HepG2 (cell line): ENCODE data around the gene BLOC1S4. TPM values are rescaled to one million over a fixed set of nuclear protein-coding genes. Genes with fewer than 3 reads are reported as not detected.

Experiments
- ARNTL ChIP-seq: sonication (generic); formaldehyde crosslinking; IDR thresholded peaks from 2 replicates; pipeline ENCODE4 v1.4.0; 2020; ENCODE audit warnings: mild to moderate bottlenecking, missing genetic modification reagents
- CREB1 ChIP-seq, 2 experiments: fragments of 450-650 bp in 1 of 2; IDR thresholded peaks; 2 replicates each; pipeline ENCODE4 v1.6.1; 2016 to 2017; ENCODE audit warnings: control low read depth in 1 of 2, mild to moderate bottlenecking in 1 of 2, missing compliant biosample characterization in 1 of 2, missing genetic modification characterization in 1 of 2
- CREB3 ChIP-seq: sonication (generic); formaldehyde crosslinking; IDR thresholded peaks from 2 replicates; pipeline ENCODE4 v1.5.0; 2020; ENCODE audit warnings: missing genetic modification reagents
- DNMT1 ChIP-seq: sonication (generic); formaldehyde crosslinking; IDR thresholded peaks from 2 replicates; pipeline ENCODE4 v1.5.1; 2020; ENCODE audit warnings: mild to moderate bottlenecking, missing genetic modification reagents
- DZIP1 ChIP-seq: sonication (generic); formaldehyde crosslinking; IDR thresholded peaks from 2 replicates; pipeline ENCODE4 v1.5.0; 2020; ENCODE audit warnings: mild to moderate bottlenecking, missing genetic modification reagents
- ELF3 ChIP-seq: IDR thresholded peaks from 2 replicates; pipeline ENCODE4 v1.6.1; 2016; ENCODE audit warnings: missing genetic modification reagents, missing compliant biosample characterization
- GATAD2A ChIP-seq: IDR thresholded peaks from 2 replicates; pipeline ENCODE4 v1.6.1; 2016
- KMT2B ChIP-seq: IDR thresholded peaks from 2 replicates; pipeline ENCODE4 v1.6.1; 2016; ENCODE audit warnings: missing genetic modification reagents, missing compliant biosample characterization
- NFYC ChIP-seq: IDR thresholded peaks from 2 replicates; pipeline ENCODE4 v1.6.1; 2016; ENCODE audit warnings: missing genetic modification reagents, missing compliant biosample characterization
- PAWR ChIP-seq: sonication (generic); formaldehyde crosslinking; IDR thresholded peaks from 2 replicates; pipeline ENCODE4 v1.4.0; 2020; ENCODE audit warnings: missing genetic modification reagents, mild to moderate bottlenecking, borderline replicate concordance
- PAX8 ChIP-seq: sonication (generic); formaldehyde crosslinking; IDR thresholded peaks from 2 replicates; pipeline ENCODE4 v1.8.0; 2022; ENCODE audit warnings: mild to moderate bottlenecking, missing genetic modification reagents, borderline replicate concordance
- RFX3 ChIP-seq: IDR thresholded peaks from 2 replicates; pipeline ENCODE4 v1.6.1; 2016; ENCODE audit warnings: missing biosample characterization, missing genetic modification reagents
- SIN3B ChIP-seq: fragments of 150-350 bp; IDR thresholded peaks from 2 replicates; pipeline ENCODE4 v1.6.1; 2014; ENCODE audit warnings: low read length
- SNAPC5 ChIP-seq: sonication (generic); formaldehyde crosslinking; IDR thresholded peaks from 2 replicates; pipeline ENCODE4 v1.8.1; 2023; ENCODE audit warnings: mild to moderate bottlenecking, missing genetic modification reagents, borderline replicate concordance
- SOX6 ChIP-seq, 2 experiments: fragments of 450-650 bp in 1 of 2; sonication (generic) in 1 of 2; formaldehyde crosslinking in 1 of 2; IDR thresholded peaks; 2 replicates each; pipeline versions ENCODE4 v1.4.0 to v1.6.1; 2017 to 2020; ENCODE audit warnings: antibody characterized with exemption in 1 of 2, mild to moderate bottlenecking in 1 of 2, missing genetic modification reagents in 1 of 2
- STAT5B ChIP-seq: sonication (generic); formaldehyde crosslinking; IDR thresholded peaks from 2 replicates; pipeline ENCODE4 v1.4.0; 2020; ENCODE audit warnings: missing genetic modification reagents
- ZBTB8A ChIP-seq: sonication (generic); formaldehyde crosslinking; IDR thresholded peaks from 2 replicates; pipeline ENCODE4 v1.4.0; 2020; ENCODE audit warnings: mild to moderate bottlenecking, low read depth, missing genetic modification reagents, borderline replicate concordance
- ZFP41 ChIP-seq: sonication (generic); formaldehyde crosslinking; IDR thresholded peaks from 2 replicates; pipeline ENCODE4 v1.4.0; 2020; ENCODE audit warnings: mild to moderate bottlenecking, missing genetic modification reagents, borderline replicate concordance
- ZKSCAN8 ChIP-seq: IDR thresholded peaks from 2 replicates; pipeline ENCODE4 v1.6.1; 2016; ENCODE audit warnings: borderline replicate concordance, missing genetic modification reagents, missing compliant biosample characterization
- ZMYM4 ChIP-seq: sonication (generic); formaldehyde crosslinking; IDR thresholded peaks from 2 replicates; pipeline ENCODE4 v1.8.1; 2023; ENCODE audit warnings: mild to moderate bottlenecking, missing genetic modification reagents
- ZNF20 ChIP-seq: sonication (generic); formaldehyde crosslinking; IDR thresholded peaks from 2 replicates; pipeline ENCODE4 v1.4.0; 2020; ENCODE audit warnings: mild to moderate bottlenecking, moderate library complexity, missing genetic modification reagents
- ZNF790 ChIP-seq: sonication (generic); formaldehyde crosslinking; IDR thresholded peaks from 2 replicates; pipeline ENCODE4 v1.8.0; 2022; ENCODE audit warnings: missing genetic modification reagents, mild to moderate bottlenecking, borderline replicate concordance
- ZNF883 ChIP-seq: sonication (generic); formaldehyde crosslinking; IDR thresholded peaks from 2 replicates; pipeline ENCODE4 v1.5.1; 2020; ENCODE audit warnings: mild to moderate bottlenecking, missing genetic modification reagents; ENCODE audit errors: not compliant biosample characterization
- ZXDC ChIP-seq: sonication (generic); formaldehyde crosslinking; IDR thresholded peaks from 2 replicates; pipeline ENCODE4 v1.5.0; 2020; ENCODE audit warnings: mild to moderate bottlenecking, missing genetic modification reagents
- polyA plus RNA-seq, 8 experiments: library from polyadenylated mRNA; depleted of rRNA in 3 of 8; stranded (reverse) in 7 of 8; unstranded in 1 of 8; fragments of >200 nt; fragmentation: Illumina TruSeq in 4 of 8; extraction: Trizol in 4 of 8; gene quantifications; 2 replicates each; pipeline versions ENCODE4 v1.2.1 to v1.2.3, GENCODE V29; 2011 to 2016; ENCODE audit warnings: low read depth in 4 of 8, missing spikeins in 1 of 8, mixed read lengths in 1 of 8; ENCODE audit not compliant: insufficient read depth in 1 of 8
- total RNA-seq, 5 experiments: library from RNA; depleted of rRNA; stranded (reverse); fragments of >200 nt; fragmentation: Illumina TruSeq; extraction: Trizol; gene quantifications; 2 replicates each; pipeline ENCODE4 v1.2.3, GENCODE V29; 2016; ENCODE audit warnings: low read depth in 1 of 5

BLOC1S4 gene
- total and polyA plus RNA-seq, 2 of the 13 experiments (the other 11 are each of a cell fraction or from before 2014, with no cell fraction given) = 15.5 to 20.9 TPM

GRCh38 chr4:6732441-6733357, 16.7 kb downstream of the BLOC1S4 start (continued):
- TF ChIP-seq DZIP1 (CRISPR knock-in tag) (no peak), ZKSCAN8 (no peak), SOX6 (IDR thresholded peaks at IDR 0.05) (no peak), SOX6 (CRISPR knock-in tag; IDR thresholded peaks at IDR 0.05) (no peak), ZNF883 (CRISPR knock-in tag) (no peak), DNMT1 (CRISPR knock-in tag) (no peak), ZNF20 (CRISPR knock-in tag) (no peak), PAWR (CRISPR knock-in tag) (no peak), ZNF790 (CRISPR knock-in tag) (no peak), ELF3 (no peak), CREB1 (IDR thresholded peaks at IDR 0.05) (no peak), CREB1 (CRISPR knock-in tag; IDR thresholded peaks at IDR 0.05) (no peak), ARNTL (CRISPR knock-in tag) (no peak), ZFP41 (CRISPR knock-in tag) (no peak), GATAD2A (CRISPR knock-in tag) (peak; percentile 43; the same call in 1 of the 2 replicates), ZMYM4 (CRISPR knock-in tag) (no peak), ZBTB8A (CRISPR knock-in tag) (no peak), NFYC (0 out of 2 replicates have a peak, but pooled peaks have one; percentile 9), STAT5B (no peak), SNAPC5 (no peak), KMT2B (CRISPR knock-in tag) (no peak), CREB3 (no peak), RFX3 (CRISPR knock-in tag) (no peak), SIN3B (no peak), PAX8 (CRISPR knock-in tag) (no peak), ZXDC (CRISPR knock-in tag) (no peak)
